GM19372 (cell line): Measurements from ENCODE around the gene PUS3.
"Not testable (repeated sequence)": the region's sequence is repeated elsewhere in the genome, so short reads cannot be mapped to it uniquely, and the experiment has no call there.

Source experiments
- ATAC-seq: cut with Tn5 transposase; IDR thresholded peaks from one replicate; pipeline ENCODE4 v1.9.1; 2021; ENCODE audit warnings: mild to moderate bottlenecking, low read depth, moderate library complexity; ENCODE audit not compliant: unreplicated experiment

The PUS3 gene

DNA sequence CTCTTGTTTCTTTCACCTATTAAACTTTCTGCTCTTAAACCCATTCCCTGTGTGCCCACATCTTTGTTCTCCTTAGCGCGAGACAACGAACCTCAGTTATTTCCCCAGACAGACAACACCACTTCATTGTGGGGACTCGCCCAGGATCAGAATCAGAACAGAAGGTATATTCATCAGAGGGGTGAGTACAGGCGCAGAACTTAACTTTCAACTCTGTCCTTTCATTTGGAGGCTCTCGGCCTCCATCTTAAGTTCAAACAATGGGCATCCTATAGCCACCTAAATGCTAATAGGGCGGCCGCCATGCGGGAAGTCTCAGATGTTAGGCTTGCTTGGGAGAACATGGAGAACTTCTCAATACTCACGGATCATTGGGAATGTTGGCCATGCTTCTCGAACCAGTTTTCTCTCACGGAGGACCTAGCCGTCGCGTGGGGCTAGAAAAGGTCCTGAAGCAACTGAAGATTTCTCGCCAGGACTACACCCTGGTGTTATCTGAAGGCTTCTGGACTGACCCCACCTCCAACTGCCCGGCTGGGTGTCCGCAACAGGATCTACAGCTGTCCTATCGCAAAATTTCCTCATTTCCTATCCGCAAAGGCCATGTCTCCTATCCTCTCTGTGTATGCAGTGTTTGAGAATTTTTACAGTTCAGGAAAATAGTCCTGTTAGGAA is 29.0 kb downstream of the PUS3 start:
- no peak for ATAC-seq

DNA sequence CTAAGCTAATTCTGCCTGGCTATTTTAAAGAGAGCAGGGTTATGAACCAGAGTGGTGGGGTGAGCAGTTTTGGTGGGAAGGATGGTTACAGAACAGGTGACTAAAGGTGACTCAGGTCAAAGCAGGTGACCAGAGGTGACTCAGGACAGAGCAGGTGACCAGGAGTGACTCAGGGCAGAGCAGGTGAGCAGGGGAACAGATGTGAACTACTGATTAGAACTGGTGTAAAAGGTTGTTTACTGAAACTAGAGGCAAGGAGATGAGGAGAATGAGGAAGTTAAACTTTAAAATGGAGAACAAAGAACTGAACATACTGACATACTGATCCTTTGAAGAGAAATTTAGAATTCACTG is 30.9 kb downstream of the PUS3 start:
- no peak for ATAC-seq

DNA sequence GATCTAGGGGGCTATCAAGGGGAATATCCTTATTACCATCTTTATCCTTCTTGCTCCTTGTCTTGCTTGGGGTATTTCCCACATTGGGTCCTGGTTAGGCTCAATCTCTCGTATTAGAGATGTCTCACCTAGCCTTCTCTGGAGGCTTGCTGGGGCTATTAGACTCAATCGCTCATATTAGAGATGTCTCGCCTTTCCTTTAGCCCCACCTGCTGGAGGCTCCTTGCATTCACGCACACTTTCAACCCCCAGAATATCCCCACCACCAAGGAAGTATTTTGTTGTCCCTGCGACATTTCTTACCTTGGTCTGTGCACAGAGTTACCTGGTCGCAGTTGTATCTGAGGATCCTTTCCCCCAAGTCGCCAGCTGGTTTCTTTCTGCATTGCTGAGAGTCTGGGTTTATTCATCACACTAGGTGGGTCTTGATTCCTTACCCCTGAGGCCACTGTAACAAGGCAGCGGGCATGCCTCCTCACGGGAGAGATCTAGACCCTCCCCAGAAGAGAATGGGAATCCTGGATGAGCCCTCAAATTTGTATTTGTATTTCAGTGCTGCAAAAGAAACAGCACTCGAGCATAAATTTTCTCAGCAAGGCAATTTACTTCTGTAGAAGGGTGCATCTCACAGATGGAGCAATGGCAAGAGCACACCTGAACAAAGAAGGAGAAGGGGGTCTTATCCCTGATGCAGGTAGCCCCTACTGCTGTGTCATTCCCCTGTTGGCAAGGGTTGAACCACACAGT is 31.4 kb downstream of the PUS3 start:
- ATAC-seq: no peak

DNA sequence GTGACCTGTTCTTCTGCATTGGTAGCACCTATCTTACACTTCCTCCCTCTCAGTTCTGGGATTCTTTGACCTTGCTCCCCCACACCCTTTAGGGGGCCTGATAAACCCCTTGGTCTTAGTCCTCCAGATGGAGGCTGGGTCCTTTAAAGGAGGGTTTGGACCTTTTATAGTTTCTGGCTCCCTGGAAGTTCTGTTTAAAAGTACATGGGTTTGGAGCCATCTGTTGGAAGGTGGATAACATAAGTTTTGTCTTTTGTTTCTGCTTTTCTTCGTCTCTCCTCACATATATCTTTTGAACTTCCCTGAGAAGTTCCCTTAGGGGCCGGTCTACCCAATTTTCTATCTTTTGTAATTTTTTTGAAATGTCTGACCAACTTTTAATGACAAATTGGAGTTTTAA is 33.5 kb downstream of the PUS3 start:
- ATAC-seq: no peak

GRCh38 chr11:125865354-125865753 is 37.7 kb downstream of the PUS3 start:
- ATAC-seq: not testable (repeated sequence)

- not testable (repeated sequence) for ATAC-seq
Measured at GRCh38 chr11:125862786-125863185, 40.2 kb downstream of the PUS3 start.

GRCh38 chr11:125857670-125858069 is 45.3 kb downstream of the PUS3 start:
- not testable (repeated sequence) for ATAC-seq

- no peak for ATAC-seq
Measured at GRCh38 chr11:125846188-125846587, 56.8 kb downstream of the PUS3 start.
